ENCODE results near the gene GRAMD2B.

DNA sequence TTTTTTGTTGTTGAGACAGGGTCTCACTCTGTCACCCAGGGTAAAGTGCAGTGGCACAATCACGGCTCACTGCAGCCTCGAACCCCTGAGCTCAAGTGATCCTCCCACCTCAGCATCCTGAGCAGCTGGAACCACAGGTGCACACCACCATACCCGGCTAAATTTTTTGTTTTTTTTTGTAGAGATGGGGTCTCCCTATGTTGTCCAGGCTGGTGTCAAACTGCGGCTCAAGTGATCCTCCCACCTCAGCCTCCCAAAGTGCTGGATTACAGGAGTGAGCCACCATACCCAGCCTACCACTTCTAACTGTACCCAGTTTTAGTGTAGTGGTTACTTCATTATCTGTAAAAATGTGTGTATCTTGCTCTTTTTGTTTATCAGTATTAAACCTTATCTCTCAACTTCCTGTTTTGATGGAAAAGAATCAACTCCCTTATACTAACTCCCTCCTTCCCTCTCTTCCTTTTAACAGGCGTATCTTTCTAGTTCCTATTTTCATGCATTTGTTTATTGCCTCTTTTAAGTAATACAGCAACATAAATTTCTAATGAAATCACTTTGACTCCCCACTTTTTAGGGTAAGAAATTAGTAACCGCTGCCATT lies 33.1 kb downstream of the GRAMD2B start:
- TF ChIP-seq, protein P1, sequence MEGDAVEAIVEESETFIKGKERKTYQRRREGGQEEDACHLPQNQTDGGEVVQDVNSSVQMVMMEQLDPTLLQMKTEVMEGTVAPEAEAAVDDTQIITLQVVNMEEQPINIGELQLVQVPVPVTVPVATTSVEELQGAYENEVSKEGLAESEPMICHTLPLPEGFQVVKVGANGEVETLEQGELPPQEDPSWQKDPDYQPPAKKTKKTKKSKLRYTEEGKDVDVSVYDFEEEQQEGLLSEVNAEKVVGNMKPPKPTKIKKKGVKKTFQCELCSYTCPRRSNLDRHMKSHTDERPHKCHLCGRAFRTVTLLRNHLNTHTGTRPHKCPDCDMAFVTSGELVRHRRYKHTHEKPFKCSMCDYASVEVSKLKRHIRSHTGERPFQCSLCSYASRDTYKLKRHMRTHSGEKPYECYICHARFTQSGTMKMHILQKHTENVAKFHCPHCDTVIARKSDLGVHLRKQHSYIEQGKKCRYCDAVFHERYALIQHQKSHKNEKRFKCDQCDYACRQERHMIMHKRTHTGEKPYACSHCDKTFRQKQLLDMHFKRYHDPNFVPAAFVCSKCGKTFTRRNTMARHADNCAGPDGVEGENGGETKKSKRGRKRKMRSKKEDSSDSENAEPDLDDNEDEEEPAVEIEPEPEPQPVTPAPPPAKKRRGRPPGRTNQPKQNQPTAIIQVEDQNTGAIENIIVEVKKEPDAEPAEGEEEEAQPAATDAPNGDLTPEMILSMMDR (IDR thresholded peaks at IDR 0.05; ENCODE audit: poor library complexity, severe bottlenecking) = no peak
- TF ChIP-seq RAD21 (conservative IDR thresholded peaks at IDR 0.05) (no peak), EZH2 (IDR thresholded peaks at IDR 0.05; ENCODE audit: borderline replicate concordance, insufficient read depth, low read length, poor library complexity, severe bottlenecking) (no peak), SMC3 (conservative IDR thresholded peaks at IDR 0.05; ENCODE audit: poor library complexity) (no peak), TAF1 (IDR thresholded peaks at IDR 0.05; ENCODE audit: low read depth) (no peak), POLR2AphosphoS5 (IDR thresholded peaks at IDR 0.05) (no peak), EP300 (conservative IDR thresholded peaks at IDR 0.05; ENCODE audit: poor library complexity, severe bottlenecking) (no peak)
- TF ChIP-seq, protein P2, sequence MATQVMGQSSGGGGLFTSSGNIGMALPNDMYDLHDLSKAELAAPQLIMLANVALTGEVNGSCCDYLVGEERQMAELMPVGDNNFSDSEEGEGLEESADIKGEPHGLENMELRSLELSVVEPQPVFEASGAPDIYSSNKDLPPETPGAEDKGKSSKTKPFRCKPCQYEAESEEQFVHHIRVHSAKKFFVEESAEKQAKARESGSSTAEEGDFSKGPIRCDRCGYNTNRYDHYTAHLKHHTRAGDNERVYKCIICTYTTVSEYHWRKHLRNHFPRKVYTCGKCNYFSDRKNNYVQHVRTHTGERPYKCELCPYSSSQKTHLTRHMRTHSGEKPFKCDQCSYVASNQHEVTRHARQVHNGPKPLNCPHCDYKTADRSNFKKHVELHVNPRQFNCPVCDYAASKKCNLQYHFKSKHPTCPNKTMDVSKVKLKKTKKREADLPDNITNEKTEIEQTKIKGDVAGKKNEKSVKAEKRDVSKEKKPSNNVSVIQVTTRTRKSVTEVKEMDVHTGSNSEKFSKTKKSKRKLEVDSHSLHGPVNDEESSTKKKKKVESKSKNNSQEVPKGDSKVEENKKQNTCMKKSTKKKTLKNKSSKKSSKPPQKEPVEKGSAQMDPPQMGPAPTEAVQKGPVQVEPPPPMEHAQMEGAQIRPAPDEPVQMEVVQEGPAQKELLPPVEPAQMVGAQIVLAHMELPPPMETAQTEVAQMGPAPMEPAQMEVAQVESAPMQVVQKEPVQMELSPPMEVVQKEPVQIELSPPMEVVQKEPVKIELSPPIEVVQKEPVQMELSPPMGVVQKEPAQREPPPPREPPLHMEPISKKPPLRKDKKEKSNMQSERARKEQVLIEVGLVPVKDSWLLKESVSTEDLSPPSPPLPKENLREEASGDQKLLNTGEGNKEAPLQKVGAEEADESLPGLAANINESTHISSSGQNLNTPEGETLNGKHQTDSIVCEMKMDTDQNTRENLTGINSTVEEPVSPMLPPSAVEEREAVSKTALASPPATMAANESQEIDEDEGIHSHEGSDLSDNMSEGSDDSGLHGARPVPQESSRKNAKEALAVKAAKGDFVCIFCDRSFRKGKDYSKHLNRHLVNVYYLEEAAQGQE (IDR thresholded peaks at IDR 0.05; ENCODE audit: borderline replicate concordance) = no peak
